KMS-11 (cell line): ENCODE measurements around the gene NDUFS6.

ENCODE experiments used
- H2AFZ ChIP-seq: fragments of 200-600 bp; sonication (generic); 2 replicates; pipeline ENCODE4 v1.6.1; 2016; ENCODE audit warnings: antibody characterized with exemption, mixed run types, low read depth
- H3K27ac ChIP-seq: fragments of 200-600 bp; sonication (generic); 2 replicates; pipeline ENCODE4 v1.6.1; 2016; ENCODE audit warnings: mild to moderate bottlenecking, mixed run types
- H3K27me3 ChIP-seq: fragments of 200-600 bp; sonication (generic); 2 replicates; pipeline ENCODE4 v1.6.1; 2017; ENCODE audit warnings: mild to moderate bottlenecking, low read depth, mixed run types, moderate library complexity; ENCODE audit not compliant: insufficient read depth
- H3K36me3 ChIP-seq: fragments of 200-600 bp; sonication (generic); 2 replicates; pipeline ENCODE4 v1.6.1; 2017; ENCODE audit warnings: mild to moderate bottlenecking, mixed run types; ENCODE audit not compliant: insufficient read depth
- H3K4me1 ChIP-seq: fragments of 200-600 bp; sonication (generic); 2 replicates; pipeline ENCODE4 v1.6.1; 2016; ENCODE audit warnings: mild to moderate bottlenecking, low read depth, mixed run types; ENCODE audit not compliant: poor library complexity, severe bottlenecking
- H3K4me2 ChIP-seq: fragments of 200-600 bp; sonication (generic); 2 replicates; pipeline ENCODE4 v1.7.0; 2016; ENCODE audit warnings: mild to moderate bottlenecking, mixed run types
- H3K4me3 ChIP-seq: fragments of 200-600 bp; sonication (generic); IDR thresholded peaks from 2 replicates; pipeline ENCODE4 v1.6.1; 2017; ENCODE audit warnings: low read depth, low read length, mixed read lengths; ENCODE audit not compliant: insufficient read depth
- H3K79me2 ChIP-seq: fragments of 200-600 bp; sonication (generic); 2 replicates; pipeline ENCODE4 v1.6.1; 2016; ENCODE audit warnings: low read depth, mixed run types; ENCODE audit not compliant: insufficient read depth
- H3K9ac ChIP-seq: fragments of 200-600 bp; sonication (generic); 2 replicates; pipeline ENCODE4 v1.6.1; 2016; ENCODE audit warnings: mild to moderate bottlenecking, mixed run types
- H4K20me1 ChIP-seq: fragments of 200-600 bp; sonication (generic); 2 replicates; pipeline ENCODE4 v1.6.1; 2016; ENCODE audit warnings: mild to moderate bottlenecking, mixed run types; ENCODE audit not compliant: insufficient read depth
- TF ChIP-seq, protein P1 (sequence below): fragments of 200-600 bp; sonication (generic); conservative IDR thresholded peaks from 2 replicates; pipeline ENCODE4 v1.6.1; 2017; ENCODE audit warnings: low read depth, mild to moderate bottlenecking, antibody characterized with exemption, low read length, moderate library complexity, mixed read lengths

The NDUFS6 gene

DNA sequence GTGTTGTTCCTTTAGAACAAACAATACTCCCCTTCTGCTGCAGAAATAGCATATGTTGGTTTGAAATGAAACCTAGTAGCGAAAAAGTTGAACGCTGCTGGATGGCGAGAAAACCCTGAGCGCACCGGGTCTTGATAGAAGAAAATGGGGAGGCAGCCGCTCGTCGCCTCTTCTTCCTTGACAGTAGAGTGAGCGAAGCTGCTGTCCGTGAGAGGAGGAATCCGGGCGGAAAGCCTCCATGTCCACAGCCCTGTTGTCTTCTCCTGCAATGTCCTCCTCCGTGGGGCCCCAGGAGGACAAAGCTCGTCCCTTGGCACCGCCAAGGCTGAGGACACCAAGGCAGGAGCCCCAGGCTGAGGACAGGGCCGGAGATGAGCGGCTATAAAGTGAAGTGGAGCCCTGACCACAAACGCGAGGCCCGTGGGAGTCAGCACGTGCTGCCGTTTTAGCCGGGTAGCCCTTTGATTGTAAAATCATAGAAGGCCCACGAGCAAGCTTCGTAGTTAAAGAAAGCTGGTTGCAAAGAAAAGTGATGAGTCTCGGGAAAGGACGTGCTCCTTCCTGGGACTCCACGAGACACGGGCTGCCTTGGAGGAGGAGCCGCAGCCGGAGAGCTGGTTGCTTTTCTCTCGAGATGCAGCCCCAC is 37.1 kb upstream of the NDUFS6 start:
- no peaks in the 10 kb centered on the region for H3K79me2 ChIP-seq
- H4K20me1 ChIP-seq, result no peaks in the 10 kb centered on the region
- H2AFZ ChIP-seq, result no peak overlapping the region
- no peaks in the 10 kb centered on the region for H3K36me3 ChIP-seq
- H3K27me3 ChIP-seq, result no peaks in the 10 kb centered on the region
- TF ChIP-seq, protein P1, sequence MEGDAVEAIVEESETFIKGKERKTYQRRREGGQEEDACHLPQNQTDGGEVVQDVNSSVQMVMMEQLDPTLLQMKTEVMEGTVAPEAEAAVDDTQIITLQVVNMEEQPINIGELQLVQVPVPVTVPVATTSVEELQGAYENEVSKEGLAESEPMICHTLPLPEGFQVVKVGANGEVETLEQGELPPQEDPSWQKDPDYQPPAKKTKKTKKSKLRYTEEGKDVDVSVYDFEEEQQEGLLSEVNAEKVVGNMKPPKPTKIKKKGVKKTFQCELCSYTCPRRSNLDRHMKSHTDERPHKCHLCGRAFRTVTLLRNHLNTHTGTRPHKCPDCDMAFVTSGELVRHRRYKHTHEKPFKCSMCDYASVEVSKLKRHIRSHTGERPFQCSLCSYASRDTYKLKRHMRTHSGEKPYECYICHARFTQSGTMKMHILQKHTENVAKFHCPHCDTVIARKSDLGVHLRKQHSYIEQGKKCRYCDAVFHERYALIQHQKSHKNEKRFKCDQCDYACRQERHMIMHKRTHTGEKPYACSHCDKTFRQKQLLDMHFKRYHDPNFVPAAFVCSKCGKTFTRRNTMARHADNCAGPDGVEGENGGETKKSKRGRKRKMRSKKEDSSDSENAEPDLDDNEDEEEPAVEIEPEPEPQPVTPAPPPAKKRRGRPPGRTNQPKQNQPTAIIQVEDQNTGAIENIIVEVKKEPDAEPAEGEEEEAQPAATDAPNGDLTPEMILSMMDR, result no peak
- no peak overlapping the region for H3K4me3 ChIP-seq
- no peaks in the 10 kb centered on the region for H3K4me1 ChIP-seq
- no peak overlapping the region for H3K9ac ChIP-seq
- no peak overlapping the region for H3K27ac ChIP-seq
- H3K4me2 ChIP-seq, result no peak overlapping the region

GRCh38 chr5:1764606-1764960 is 36.6 kb upstream of the NDUFS6 start:
- Histone ChIP-seq H3K4me1 (no peaks in the 10 kb centered on the region), H3K27me3 (no peaks in the 10 kb centered on the region), H3K9ac (no peak overlapping the region), H4K20me1 (no peaks in the 10 kb centered on the region), H3K79me2 (no peaks in the 10 kb centered on the region), H3K36me3 (no peaks in the 10 kb centered on the region), H3K4me3 (no peak overlapping the region), H3K4me2 (no peak overlapping the region), H2AFZ (no peak overlapping the region), H3K27ac (no peak overlapping the region)
- TF ChIP-seq, protein P1, result no peak

DNA sequence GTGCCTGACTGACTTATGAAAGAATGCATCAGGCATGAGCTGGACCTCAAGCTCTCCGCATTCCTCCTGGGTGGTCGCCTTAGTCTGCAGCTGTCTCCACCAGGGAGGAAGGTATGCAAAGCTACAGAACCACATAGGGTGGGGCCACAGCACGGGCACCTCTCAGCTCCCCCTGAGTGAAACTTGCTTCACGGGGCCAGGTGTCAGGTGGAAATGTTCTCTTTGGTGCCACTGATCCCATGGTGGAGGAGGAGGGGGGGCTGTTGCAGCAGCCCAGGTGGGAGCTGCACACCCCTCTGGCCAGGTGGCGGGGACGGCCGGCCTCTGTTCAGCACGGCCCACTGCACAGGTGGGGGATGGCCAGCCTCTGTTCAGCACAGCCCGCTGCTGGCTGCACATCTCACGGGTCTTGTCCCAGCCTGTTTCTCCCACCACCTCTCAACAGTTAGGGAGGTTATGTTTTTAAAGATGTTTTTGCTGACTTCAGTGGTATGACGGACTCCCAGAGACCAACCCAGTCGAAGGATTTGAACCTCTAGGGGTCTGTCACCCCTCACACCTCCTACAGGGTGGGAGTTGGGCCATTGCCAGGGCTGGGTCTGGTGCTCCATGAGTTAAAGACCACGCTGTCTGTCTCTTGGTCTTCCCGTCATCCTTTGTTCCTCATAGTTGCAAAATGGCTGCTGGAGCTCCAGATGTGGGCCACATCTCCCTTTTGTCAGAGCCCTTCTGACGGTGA is 35.9 kb upstream of the NDUFS6 start:
- no peaks in the 10 kb centered on the region for H3K79me2 ChIP-seq
- no peak overlapping the region for H2AFZ ChIP-seq
- no peaks in the 10 kb centered on the region for H3K27me3 ChIP-seq
- H3K4me2 ChIP-seq, result no peak overlapping the region
- TF ChIP-seq, protein P1, result no peak
- H3K36me3 ChIP-seq, result no peaks in the 10 kb centered on the region
- no peak overlapping the region for H3K4me3 ChIP-seq
- H4K20me1 ChIP-seq, result no peaks in the 10 kb centered on the region
- no peaks in the 10 kb centered on the region for H3K4me1 ChIP-seq
- H3K9ac ChIP-seq, result no peak overlapping the region
- H3K27ac ChIP-seq, result no peak overlapping the region

DNA sequence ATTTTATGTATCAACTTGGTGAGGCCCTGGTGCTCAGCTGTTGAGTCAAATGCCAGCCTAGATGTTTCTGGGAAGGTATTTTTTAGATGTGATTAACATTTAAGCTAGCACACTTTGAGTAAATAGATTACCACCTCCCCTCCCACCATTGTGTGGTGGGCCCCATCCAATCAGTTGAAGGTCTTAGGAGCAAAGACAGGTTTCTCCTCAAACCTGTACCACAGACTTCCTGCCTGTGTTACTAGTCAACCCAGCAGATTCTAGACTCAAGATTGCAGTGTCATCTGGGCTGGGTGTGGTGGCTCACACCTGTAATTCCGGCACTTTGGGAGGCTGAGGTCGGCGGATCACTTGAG is 35.3 kb upstream of the NDUFS6 start:
- Histone ChIP-seq H2AFZ (no peak overlapping the region), H3K27ac (no peak overlapping the region), H3K36me3 (no peaks in the 10 kb centered on the region), H3K4me3 (no peak overlapping the region), H3K4me2 (no peak overlapping the region), H3K27me3 (no peaks in the 10 kb centered on the region), H3K4me1 (no peaks in the 10 kb centered on the region), H4K20me1 (no peaks in the 10 kb centered on the region), H3K79me2 (no peaks in the 10 kb centered on the region), H3K9ac (no peak overlapping the region)
- TF ChIP-seq, protein P1, result no peak
